ENCODE measurements around the gene TCEAL1.
"Not testable (repeated sequence)": the region's sequence is repeated elsewhere in the genome, so short reads cannot be mapped to it uniquely, and the experiment has no call there.

Gene TCEAL1

GRCh38 chrX:103637604-103638338 is 9.0 kb downstream of the TCEAL1 start:
- no peak for FAIRE-seq

- not testable (repeated sequence) for FAIRE-seq
Observed at GRCh38 chrX:103638479-103639346, 9.9 kb downstream of the TCEAL1 start.

GRCh38 chrX:103640401-103641155 is 11.8 kb downstream of the TCEAL1 start:
- FAIRE-seq = no peak

DNA sequence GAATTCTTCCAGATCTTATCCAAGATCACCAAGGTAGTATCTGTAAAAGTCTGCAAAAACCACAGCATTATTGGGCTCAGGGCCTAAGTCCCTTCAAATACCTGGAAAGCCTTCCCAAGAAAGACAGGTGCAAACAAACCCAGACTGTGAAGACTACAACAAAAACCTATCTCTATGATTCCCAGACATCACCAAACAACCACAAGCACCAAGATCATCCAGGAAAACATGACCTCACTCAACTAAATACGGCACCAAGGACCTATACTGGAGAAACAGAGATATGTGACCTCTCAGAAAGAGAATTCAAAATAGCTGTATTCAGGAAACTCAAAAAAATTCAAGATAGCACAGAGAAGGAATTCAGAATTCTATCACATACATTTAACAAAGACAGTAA is 15.3 kb downstream of the TCEAL1 start:
- no peak for FAIRE-seq

- no peak for FAIRE-seq
Observed at GRCh38 chrX:103647630-103648029, 18.9 kb downstream of the TCEAL1 start.

GRCh38 chrX:103651151-103651773 is 22.5 kb downstream of the TCEAL1 start:
- no peak for FAIRE-seq

DNA sequence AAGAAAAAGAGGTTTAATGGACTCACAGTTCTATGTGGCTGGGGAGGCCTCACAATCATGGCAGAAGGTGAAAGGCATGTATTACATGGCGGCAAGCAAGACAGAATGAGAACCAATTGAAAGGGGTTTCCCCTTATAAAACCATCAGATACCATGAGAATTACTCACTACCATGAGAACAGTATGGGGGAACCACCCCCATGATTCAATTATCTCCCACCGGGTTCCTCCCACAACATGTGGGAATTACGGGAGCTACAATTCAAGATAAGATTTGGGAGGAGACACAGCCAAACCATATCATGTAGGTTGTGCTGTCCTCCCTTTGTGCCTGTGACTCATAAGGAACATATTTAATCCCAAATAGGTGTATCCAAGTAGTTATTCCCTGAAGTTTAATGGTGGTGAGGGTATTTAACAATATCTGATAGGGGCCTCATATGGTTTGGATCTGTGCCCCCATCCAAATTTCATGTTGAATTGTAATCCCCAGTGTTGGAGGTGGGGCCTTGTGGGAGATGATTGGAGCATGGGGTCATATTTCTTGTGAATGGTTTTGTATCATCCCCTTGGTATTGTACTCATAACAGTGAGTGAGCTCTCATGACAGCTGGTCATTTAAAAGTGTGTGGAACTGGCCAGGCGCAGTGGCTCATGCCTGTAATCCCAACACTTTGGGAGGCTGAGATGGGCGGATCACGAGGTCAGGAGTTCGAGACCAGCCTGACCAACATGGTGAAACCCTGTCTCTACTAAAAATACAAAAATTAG is 26.6 kb downstream of the TCEAL1 start:
- not testable (repeated sequence) for FAIRE-seq

DNA sequence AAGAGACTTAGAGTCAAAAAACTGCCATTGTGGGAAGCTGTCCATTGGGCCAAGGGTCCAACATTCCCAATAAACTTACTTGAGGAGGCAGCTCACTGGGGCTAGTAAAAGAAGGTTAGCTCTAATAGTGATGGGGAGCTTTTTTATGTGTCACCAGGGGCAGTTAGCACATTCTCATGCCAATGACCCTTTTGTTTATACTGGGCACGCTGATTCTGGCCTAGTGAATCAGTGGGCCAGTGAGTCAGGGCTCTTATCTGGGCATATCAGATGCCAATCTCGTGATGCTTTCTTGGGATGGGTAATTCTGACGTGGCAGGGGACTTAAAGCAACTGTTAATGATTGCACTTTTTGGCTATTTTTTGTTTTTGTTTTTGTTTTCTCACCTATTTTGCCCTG is 27.8 kb downstream of the TCEAL1 start:
- FAIRE-seq = no peak

- not testable (repeated sequence) for FAIRE-seq
Observed at GRCh38 chrX:103657066-103657465, 28.3 kb downstream of the TCEAL1 start.

DNA sequence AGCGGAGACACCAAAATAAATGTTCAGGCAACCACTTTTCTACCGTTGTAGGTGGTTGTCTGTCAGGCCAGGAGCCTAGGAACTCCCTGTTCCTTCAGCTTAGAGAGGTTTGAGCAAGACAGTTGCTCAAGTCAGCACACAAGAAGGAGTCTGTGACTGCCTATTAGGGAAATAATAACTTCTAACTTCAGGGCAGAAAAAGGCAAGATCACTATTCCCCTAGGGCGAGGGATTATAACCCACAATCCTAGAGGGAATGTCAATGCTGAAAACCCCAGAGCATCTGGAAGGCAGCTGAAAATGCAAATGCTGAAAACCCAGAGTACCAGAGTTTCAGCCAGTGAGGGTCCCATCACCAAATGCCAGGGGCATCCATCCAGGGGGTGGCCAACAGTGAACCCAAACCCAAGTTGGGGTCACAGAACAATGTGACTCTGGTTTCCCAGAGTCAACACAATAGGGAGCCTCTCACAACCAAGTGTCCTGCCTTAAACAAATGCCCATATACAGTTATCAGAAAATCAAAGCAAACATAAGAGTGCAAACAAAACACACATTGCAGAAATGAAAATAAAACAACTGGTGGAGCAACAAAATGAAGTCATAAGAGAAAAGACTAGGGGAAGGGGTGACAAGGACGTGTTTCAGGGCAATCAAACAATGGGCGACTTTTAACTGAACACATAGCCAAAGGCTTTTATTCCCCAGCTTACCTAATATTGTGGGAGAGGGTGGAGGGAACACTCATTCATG is 30.1 kb downstream of the TCEAL1 start:
- no peak for FAIRE-seq

DNA sequence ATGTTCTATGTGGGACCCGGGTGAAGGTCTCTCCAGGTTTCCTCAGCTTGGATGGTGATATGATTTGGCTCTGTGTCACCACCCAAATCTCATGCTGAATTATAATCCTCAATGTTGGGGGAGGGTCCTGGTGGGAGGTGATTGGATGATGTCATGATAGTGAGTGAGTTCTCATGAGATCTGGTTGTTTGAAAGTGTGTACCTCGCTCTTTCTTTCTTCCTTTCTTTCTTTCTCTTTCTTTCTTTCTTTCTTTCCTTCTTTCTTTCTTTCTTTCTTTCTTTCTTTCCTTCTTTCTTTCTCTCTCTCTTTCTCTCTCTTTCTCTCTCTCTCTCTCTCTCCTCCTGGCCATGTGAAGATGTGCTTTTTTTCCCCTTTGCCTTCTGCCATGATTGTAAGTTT is 30.7 kb downstream of the TCEAL1 start:
- FAIRE-seq = not testable (repeated sequence)

DNA sequence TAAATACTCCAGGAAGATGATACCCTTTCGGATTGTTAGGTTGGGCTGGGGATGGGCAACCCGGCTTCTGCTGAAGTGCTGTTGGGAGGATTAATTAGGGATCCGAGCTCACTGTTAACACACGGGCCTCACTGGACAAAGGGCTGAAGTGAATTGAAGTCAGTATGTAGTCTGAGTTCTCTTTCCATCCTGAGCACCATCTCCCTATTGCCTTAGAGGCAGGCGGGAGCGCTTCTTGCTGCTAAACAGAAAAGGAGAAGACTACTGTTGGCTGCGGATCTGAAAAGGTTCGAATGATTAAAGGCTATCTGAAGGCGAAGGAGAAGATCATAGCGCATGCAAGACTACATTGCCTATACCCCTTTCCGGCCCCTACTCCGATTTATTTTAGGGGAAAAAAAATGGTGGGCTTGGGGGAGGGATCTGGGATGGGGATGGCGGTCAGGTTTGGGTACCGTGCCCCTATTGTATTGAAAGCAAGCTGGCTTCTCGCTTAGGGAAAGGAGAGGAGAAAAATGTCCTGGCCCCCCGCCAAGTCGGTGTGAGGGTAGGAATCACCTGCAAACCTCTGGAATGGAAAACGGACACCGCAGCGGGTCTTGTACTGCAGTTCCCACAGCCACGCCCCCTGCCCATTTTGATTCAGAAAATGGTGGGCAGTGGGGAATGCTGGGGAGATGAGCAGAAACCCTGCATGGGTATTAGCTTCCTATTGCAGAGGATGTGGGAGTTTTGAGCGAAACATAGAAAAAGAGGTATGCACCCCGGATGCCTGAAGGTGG is 35.4 kb downstream of the TCEAL1 start:
- FAIRE-seq = no peak

- no peak for FAIRE-seq
Observed at GRCh38 chrX:103666202-103667107, 37.7 kb downstream of the TCEAL1 start.

GRCh38 chrX:103669745-103670144 is 41.0 kb downstream of the TCEAL1 start:
- no peak for FAIRE-seq

GRCh38 chrX:103674531-103675454 is 46.0 kb downstream of the TCEAL1 start:
- no peak for FAIRE-seq

DNA sequence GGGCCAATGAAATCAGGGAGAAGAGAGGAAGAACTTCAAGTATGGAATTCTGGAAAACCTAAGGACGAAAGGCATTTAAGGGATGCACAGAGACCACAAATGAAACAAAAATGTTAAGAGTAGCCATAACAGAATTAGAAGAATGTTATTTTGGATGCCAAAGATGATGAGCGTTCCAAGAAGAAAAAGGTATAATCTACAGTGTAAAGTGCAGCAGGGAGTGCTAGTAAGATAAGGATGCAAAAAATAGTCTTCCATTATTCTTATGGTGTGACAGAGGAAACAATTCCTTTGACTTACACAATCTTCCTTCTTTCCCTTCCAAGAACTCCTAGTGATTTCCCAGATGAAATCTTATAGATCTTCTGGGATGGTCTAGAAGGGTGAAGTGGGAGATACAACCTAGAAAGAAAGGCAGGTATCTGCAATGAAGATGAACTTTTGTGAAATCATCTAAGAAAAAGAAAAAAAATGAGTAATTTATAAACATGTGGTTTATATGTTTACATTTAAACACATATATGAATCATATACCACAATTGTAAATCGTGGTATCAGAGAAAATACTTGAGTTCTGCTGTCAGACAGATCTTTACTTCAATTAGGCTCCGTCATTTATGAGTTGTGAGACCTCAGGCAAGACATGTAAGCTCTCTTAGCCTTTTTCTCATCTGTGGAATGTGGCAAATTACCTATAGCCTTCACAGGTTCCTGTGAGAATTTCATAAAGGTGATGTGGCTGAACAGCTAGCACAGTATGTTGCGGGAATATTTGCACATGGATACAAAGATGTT is 49.6 kb downstream of the TCEAL1 start:
- FAIRE-seq = no peak
